Measurements from ENCODE around the gene DPYD.

Gene DPYD

GRCh38 chr1:97721221-97721620, 199.6 kb downstream of the DPYD start:
- no peak for DNase-seq (ENCODE audit: low read depth in 3 of 3, low spot score in 1 of 3)

- no peak for DNase-seq (ENCODE audit: low read depth in 3 of 3, low spot score in 1 of 3)
Measured at GRCh38 chr1:97712980-97713379, 207.9 kb downstream of the DPYD start.

- no peak for DNase-seq (ENCODE audit: low read depth in 3 of 3, low spot score in 1 of 3)
Measured at GRCh38 chr1:97711858-97712257, 209.0 kb downstream of the DPYD start.

GRCh38 chr1:97693601-97694000, 227.2 kb downstream of the DPYD start:
- no peak for DNase-seq (ENCODE audit: low read depth in 3 of 3, low spot score in 1 of 3)

- DNase-seq (ENCODE audit: low read depth in 3 of 3, low spot score in 1 of 3): no peak
Measured at GRCh38 chr1:97691325-97691724, 229.5 kb downstream of the DPYD start.

GRCh38 chr1:97685360-97685759, 235.5 kb downstream of the DPYD start:
- DNase-seq (ENCODE audit: low read depth in 3 of 3, low spot score in 1 of 3): no peak

GRCh38 chr1:97680894-97681293, 239.9 kb downstream of the DPYD start:
- no peak for DNase-seq (ENCODE audit: low read depth in 3 of 3, low spot score in 1 of 3)

- no peak for DNase-seq (ENCODE audit: low read depth in 3 of 3, low spot score in 1 of 3)
Measured at GRCh38 chr1:97680470-97680869, 240.4 kb downstream of the DPYD start.

- DNase-seq (ENCODE audit: low read depth in 3 of 3, low spot score in 1 of 3): no peak
Measured at GRCh38 chr1:97677702-97678101, 243.1 kb downstream of the DPYD start.

GRCh38 chr1:97674517-97674916, 246.3 kb downstream of the DPYD start:
- DNase-seq (ENCODE audit: low read depth in 3 of 3, low spot score in 1 of 3): no peak

- no peak for DNase-seq (ENCODE audit: low read depth in 3 of 3, low spot score in 1 of 3)
Measured at GRCh38 chr1:97668945-97669344, 251.9 kb downstream of the DPYD start.

GRCh38 chr1:97660431-97661105, 260.3 kb downstream of the DPYD start:
- no peak for DNase-seq (ENCODE audit: low read depth in 3 of 3, low spot score in 1 of 3)

- DNase-seq (ENCODE audit: low read depth in 3 of 3, low spot score in 1 of 3): no peak
Measured at GRCh38 chr1:97654876-97655585, 265.8 kb downstream of the DPYD start.

GRCh38 chr1:97651250-97651649, 269.6 kb downstream of the DPYD start:
- DNase-seq (ENCODE audit: low read depth in 3 of 3, low spot score in 1 of 3): no peak

GRCh38 chr1:97649591-97649990, 271.2 kb downstream of the DPYD start:
- DNase-seq (ENCODE audit: low read depth in 3 of 3, low spot score in 1 of 3): no peak

- no peak for DNase-seq (ENCODE audit: low read depth in 3 of 3, low spot score in 1 of 3)
Measured at GRCh38 chr1:97647776-97648175, 273.1 kb downstream of the DPYD start.

GRCh38 chr1:97646071-97646470, 274.8 kb downstream of the DPYD start:
- DNase-seq (ENCODE audit: low read depth in 3 of 3, low spot score in 1 of 3): no peak

GRCh38 chr1:97640677-97641076, 280.2 kb downstream of the DPYD start:
- DNase-seq (ENCODE audit: low read depth in 3 of 3, low spot score in 1 of 3): no peak

- DNase-seq (ENCODE audit: low read depth in 3 of 3, low spot score in 1 of 3): no peak
Measured at GRCh38 chr1:97636941-97637340, 283.9 kb downstream of the DPYD start.

GRCh38 chr1:97634758-97635157, 286.1 kb downstream of the DPYD start:
- DNase-seq (ENCODE audit: low read depth in 3 of 3, low spot score in 1 of 3): no peak

- DNase-seq (ENCODE audit: low read depth in 3 of 3, low spot score in 1 of 3): no peak
Measured at GRCh38 chr1:97632776-97633175, 288.1 kb downstream of the DPYD start.

- no peak for DNase-seq (ENCODE audit: low read depth in 3 of 3, low spot score in 1 of 3)
Measured at GRCh38 chr1:97632075-97632474, 288.8 kb downstream of the DPYD start.

GRCh38 chr1:97630948-97631347, 289.9 kb downstream of the DPYD start:
- no peak for DNase-seq (ENCODE audit: low read depth in 3 of 3, low spot score in 1 of 3)

All from stimulated activated CD4-positive, alpha-beta T cell treated with anti-CD3 and anti-CD28 coated beads, TNF-alpha, amount 100 ng/mL, for 1 hour (primary cell).